ENCODE measurements around the gene ENTPD2. TPM values are rescaled to one million over a fixed set of nuclear protein-coding genes. Genes with fewer than 3 reads are reported as not detected.

The ENTPD2 gene
- total RNA-seq, 1 donor from 2014 or later: 5.2 TPM

DNA sequence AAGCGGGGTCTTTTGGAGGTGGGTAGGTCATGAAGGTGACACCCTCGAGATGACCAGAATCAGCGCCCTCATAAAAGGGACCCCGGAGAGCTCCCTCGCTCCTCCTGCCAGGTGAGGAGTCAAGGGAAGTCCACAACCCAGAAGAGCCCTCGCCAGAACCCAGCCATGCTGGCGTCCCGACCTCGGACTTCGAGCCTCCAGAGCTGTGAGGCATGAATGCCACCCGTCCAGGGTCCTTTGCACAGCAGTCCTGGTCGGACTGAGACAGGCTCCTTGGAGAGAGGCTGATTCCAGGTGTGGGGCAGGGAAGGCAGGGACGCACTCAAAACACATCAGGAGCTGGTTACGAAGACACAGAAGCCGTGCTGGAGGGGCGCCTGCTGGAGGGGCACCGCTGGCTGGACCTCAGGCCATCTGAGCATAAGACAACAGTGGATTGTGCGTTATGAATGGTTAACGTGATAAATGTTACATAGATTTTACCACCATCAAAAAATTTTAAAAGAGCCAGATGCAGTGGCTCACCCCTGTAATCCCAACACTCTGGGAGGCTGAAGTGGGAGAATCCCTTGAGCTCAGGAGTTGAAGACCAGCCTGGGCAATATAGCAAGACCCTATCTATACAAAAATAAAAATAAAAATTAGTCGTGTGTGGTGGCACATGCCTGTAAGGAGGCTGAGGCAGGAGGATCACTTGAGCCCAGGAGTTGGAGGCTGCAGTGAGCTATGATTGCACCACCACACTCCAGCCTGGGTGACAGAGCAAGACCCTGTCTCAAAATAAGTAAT, 51.8 kb downstream of the ENTPD2 start:
- no peaks in the 10 kb centered on the region for H3K36me3 Mint-ChIP-seq
- TF ChIP-seq CTCF (IDR thresholded peaks at IDR 0.05; ENCODE audit: unreplicated experiment): no peak
- peaks cover 14% of the 10 kb centered on the region for H3K4me1 Mint-ChIP-seq
- peaks cover 5% of the 10 kb centered on the region for H3K9me3 Mint-ChIP-seq
- H3K4me3 Mint-ChIP-seq: no peak overlapping the region
- no peaks in the 10 kb centered on the region for H3K27me3 Mint-ChIP-seq (ENCODE audit: low read depth)
- no peak for DNase-seq (ENCODE audit: low spot score in 2 of 2, unreplicated experiment in 2 of 2)
- H3K27ac Mint-ChIP-seq: no peak overlapping the region

DNA sequence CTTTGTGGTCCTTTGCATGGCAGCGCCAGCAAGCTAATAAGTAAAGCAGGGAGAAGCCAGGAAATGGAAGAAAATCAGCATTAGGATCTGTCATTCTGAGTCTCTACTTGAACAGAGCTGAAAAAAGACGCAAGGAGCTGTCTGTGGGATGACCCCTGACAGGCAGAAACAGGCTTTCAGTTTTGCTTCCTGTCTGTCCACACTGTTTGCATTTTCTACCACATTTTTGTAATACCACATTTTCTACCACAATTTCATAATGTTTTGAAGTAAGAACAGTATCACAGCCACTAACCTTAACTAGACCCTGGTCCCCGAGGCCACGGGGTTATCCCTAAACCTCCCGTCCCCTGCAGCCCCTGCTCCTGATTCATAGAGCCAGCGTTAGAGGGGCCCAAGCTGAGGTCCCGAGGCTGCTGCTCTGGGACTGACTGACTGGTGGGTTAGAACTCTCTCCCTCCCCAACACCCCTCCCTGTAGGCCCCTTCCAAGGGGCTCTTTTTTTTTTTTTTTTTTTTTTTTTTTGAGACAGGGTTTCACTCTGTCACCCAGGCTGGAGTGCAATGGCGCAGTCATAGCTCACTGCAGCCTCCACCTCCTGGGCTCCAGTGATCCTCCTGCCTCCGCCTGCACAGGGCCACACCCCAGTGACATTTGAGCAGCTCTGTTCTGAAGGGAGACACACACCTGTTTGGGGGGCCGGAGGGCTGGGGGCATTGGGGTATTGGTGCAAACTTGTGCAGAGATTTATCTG, 53.5 kb downstream of the ENTPD2 start:
- peaks cover 24% of the 10 kb centered on the region for H3K4me1 Mint-ChIP-seq
- peaks cover 5% of the 10 kb centered on the region for H3K9me3 Mint-ChIP-seq
- peak overlapping the region; percentile 88 for H3K27ac Mint-ChIP-seq
- DNase-seq (ENCODE audit: low spot score in 2 of 2, unreplicated experiment in 2 of 2): no peak
- no peak for TF ChIP-seq CTCF (IDR thresholded peaks at IDR 0.05; ENCODE audit: unreplicated experiment)
- no peak overlapping the region for H3K4me3 Mint-ChIP-seq
- no peaks in the 10 kb centered on the region for H3K27me3 Mint-ChIP-seq (ENCODE audit: low read depth)
- H3K36me3 Mint-ChIP-seq: no peaks in the 10 kb centered on the region

Other genes with a start within 250 kb of the ENTPD2 start
- gene RABL6, start 246.1 kb downstream of the ENTPD2 start, total RNA-seq: 120 to 124 TPM (median 122 TPM) in 3 replicates
- gene AJM1, start 211.6 kb downstream of the ENTPD2 start, total RNA-seq: 3.1 to 3.8 TPM (median 3.6 TPM) in 3 replicates
- gene PHPT1, start 204.7 kb downstream of the ENTPD2 start, total RNA-seq: 159 to 168 TPM (median 168 TPM) in 3 replicates
- gene MAMDC4, start 201.7 kb downstream of the ENTPD2 start, total RNA-seq: 20.1 to 22.6 TPM (median 20.3 TPM) in 3 replicates
- 275 to 294 TPM (median 275 TPM) in 3 replicates for gene EDF1, start 187.8 kb downstream of the ENTPD2 start, total RNA-seq
- gene TRAF2, start 167.5 kb downstream of the ENTPD2 start, total RNA-seq: 16.0 to 18.1 TPM (median 17.4 TPM) in 3 replicates
- 58.9 to 62.3 TPM (median 59.8 TPM) in 3 replicates for gene FBXW5, start 109.3 kb downstream of the ENTPD2 start, total RNA-seq
- gene C8G, start 108.8 kb downstream of the ENTPD2 start, total RNA-seq: 1.5 to 2.5 TPM (median 1.5 TPM) in 3 replicates
- 13.3 to 15.9 TPM (median 13.8 TPM) in 3 replicates for gene LCN12, start 101.8 kb downstream of the ENTPD2 start, total RNA-seq
- 52.6 to 58.0 TPM (median 53.5 TPM) in 3 replicates for gene PTGDS, start 76.6 kb downstream of the ENTPD2 start, total RNA-seq
- gene LCNL1, start 71.1 kb downstream of the ENTPD2 start, total RNA-seq: 4.7 to 5.7 TPM (median 5.5 TPM) in 3 replicates
- 51.1 to 58.3 TPM (median 53.1 TPM) in 3 replicates for gene PAXX, start 61.6 kb downstream of the ENTPD2 start, total RNA-seq
- 1.5 to 2.9 TPM (median 1.7 TPM) in 3 replicates for gene CLIC3, start 57.5 kb downstream of the ENTPD2 start, total RNA-seq
- gene ABCA2, start 25.8 kb downstream of the ENTPD2 start, total RNA-seq: 57.7 to 59.3 TPM (median 58.7 TPM) in 3 replicates
- gene FUT7, start 22.0 kb downstream of the ENTPD2 start, total RNA-seq: 0.09 to 0.13 TPM in 2 of 3 replicates, not detected in the other
- gene NPDC1, start 7.9 kb downstream of the ENTPD2 start, total RNA-seq: 75.8 to 84.0 TPM (median 77.9 TPM) in 3 replicates
- 5.7 to 6.2 TPM (median 5.9 TPM) in 3 replicates for gene SAPCD2, start 16.5 kb upstream of the ENTPD2 start, total RNA-seq
- 4.6 to 5.7 TPM (median 5.5 TPM) in 3 replicates for gene UAP1L1, start 23.5 kb upstream of the ENTPD2 start, total RNA-seq
- gene MAN1B1, start 32.9 kb upstream of the ENTPD2 start, total RNA-seq: 61.1 to 65.1 TPM (median 61.2 TPM) in 3 replicates
- 149 to 159 TPM (median 157 TPM) in 3 replicates for gene DPP7, start 60.7 kb upstream of the ENTPD2 start, total RNA-seq
- 0.58 to 0.99 TPM (median 0.64 TPM) in 3 replicates for gene GRIN1, start 85.1 kb upstream of the ENTPD2 start, total RNA-seq
- not detected in 3 replicates for gene LRRC26, start 116.0 kb upstream of the ENTPD2 start, total RNA-seq
- not detected in 3 replicates for gene TMEM210, start 118.0 kb upstream of the ENTPD2 start, total RNA-seq
- gene ANAPC2, start 134.5 kb upstream of the ENTPD2 start, total RNA-seq: 86.1 to 89.3 TPM (median 87.1 TPM) in 3 replicates
- 40.9 to 43.8 TPM (median 42.8 TPM) in 3 replicates for gene SSNA1, start 134.6 kb upstream of the ENTPD2 start, total RNA-seq
- 16.7 to 18.5 TPM (median 17.6 TPM) in 3 replicates for gene TPRN, start 146.7 kb upstream of the ENTPD2 start, total RNA-seq
- 32.7 to 35.5 TPM (median 33.0 TPM) in 3 replicates for gene TMEM203, start 151.6 kb upstream of the ENTPD2 start, total RNA-seq
- 22.4 to 24.3 TPM (median 23.5 TPM) in 3 replicates for gene NDOR1, start 151.6 kb upstream of the ENTPD2 start, total RNA-seq
- gene RNF208, start 168.2 kb upstream of the ENTPD2 start, total RNA-seq: 13.6 to 16.0 TPM (median 13.9 TPM) in 3 replicates
- 1.5 to 1.9 TPM (median 1.7 TPM) in 3 replicates for gene CYSRT1, start 171.1 kb upstream of the ENTPD2 start, total RNA-seq
- gene RNF224, start 173.4 kb upstream of the ENTPD2 start, total RNA-seq: 0.16 to 0.41 TPM (median 0.29 TPM) in 3 replicates
- gene SLC34A3, start 176.8 kb upstream of the ENTPD2 start, total RNA-seq: 0.23 to 0.27 TPM in 2 of 3 replicates, not detected in the other
- gene TUBB4B, start 187.2 kb upstream of the ENTPD2 start, total RNA-seq: 146 to 152 TPM (median 148 TPM) in 3 replicates
- gene STPG3, start 197.2 kb upstream of the ENTPD2 start, total RNA-seq: 0.18 to 0.29 TPM in 2 of 3 replicates, not detected in the other
- 51.6 to 54.8 TPM (median 53.3 TPM) in 3 replicates for gene NELFB, start 201.3 kb upstream of the ENTPD2 start, total RNA-seq
- 5.7 to 6.5 TPM (median 6.5 TPM) in 3 replicates for gene TOR4A, start 223.7 kb upstream of the ENTPD2 start, total RNA-seq
- gene NRARP, start 248.2 kb upstream of the ENTPD2 start, total RNA-seq: 7.4 to 9.6 TPM (median 9.2 TPM) in 3 replicates